IPS-NIHi11 (cell line): ENCODE results near the gene KIAA0825.

Experiments used
- DNase-seq: peaks from one replicate; pipeline ENCODE4 v3.0.0; 2012; ENCODE audit warnings: mixed read lengths, low spot score

The KIAA0825 gene

GRCh38 chr5:94309141-94309540 lies 309.3 kb downstream of the KIAA0825 start:
- DNase-seq = no peak

GRCh38 chr5:94308442-94308841 lies 310.0 kb downstream of the KIAA0825 start:
- DNase-seq = no peak

- DNase-seq = no peak
Measured at GRCh38 chr5:94304146-94304545, 314.3 kb downstream of the KIAA0825 start.

- no peak for DNase-seq
Measured at GRCh38 chr5:94288937-94289336, 329.5 kb downstream of the KIAA0825 start.

- no peak for DNase-seq
Measured at GRCh38 chr5:94285984-94286383, 332.4 kb downstream of the KIAA0825 start.

GRCh38 chr5:94283093-94283492 lies 335.3 kb downstream of the KIAA0825 start:
- no peak for DNase-seq

GRCh38 chr5:94281236-94281801 lies 337.1 kb downstream of the KIAA0825 start:
- no peak for DNase-seq

- DNase-seq = no peak
Measured at GRCh38 chr5:94276751-94277150, 341.7 kb downstream of the KIAA0825 start.

- no peak for DNase-seq
Measured at GRCh38 chr5:94276048-94276447, 342.4 kb downstream of the KIAA0825 start.

- no peak for DNase-seq
Measured at GRCh38 chr5:94274707-94275106, 343.7 kb downstream of the KIAA0825 start.

- DNase-seq = no peak
Measured at GRCh38 chr5:94268226-94268625, 350.2 kb downstream of the KIAA0825 start.

- DNase-seq = no peak
Measured at GRCh38 chr5:94267350-94267899, 351.0 kb downstream of the KIAA0825 start.

GRCh38 chr5:94266170-94266569 lies 352.2 kb downstream of the KIAA0825 start:
- no peak for DNase-seq

GRCh38 chr5:94263068-94263467 lies 355.3 kb downstream of the KIAA0825 start:
- DNase-seq = no peak

- DNase-seq = no peak
Measured at GRCh38 chr5:94260096-94260495, 358.3 kb downstream of the KIAA0825 start.

GRCh38 chr5:94254214-94254613 lies 364.2 kb downstream of the KIAA0825 start:
- DNase-seq = no peak

GRCh38 chr5:94250985-94251384 lies 367.4 kb downstream of the KIAA0825 start:
- no peak for DNase-seq

GRCh38 chr5:94249430-94249829 lies 369.0 kb downstream of the KIAA0825 start:
- no peak for DNase-seq

- DNase-seq = no peak
Measured at GRCh38 chr5:94248175-94248875, 370.1 kb downstream of the KIAA0825 start.

GRCh38 chr5:94245608-94246007 lies 372.8 kb downstream of the KIAA0825 start:
- DNase-seq = no peak

- no peak for DNase-seq
Measured at GRCh38 chr5:94244921-94245320, 373.5 kb downstream of the KIAA0825 start.

- DNase-seq = no peak
Measured at GRCh38 chr5:94243612-94244011, 374.8 kb downstream of the KIAA0825 start.

GRCh38 chr5:94240993-94241651 lies 377.3 kb downstream of the KIAA0825 start:
- no peak for DNase-seq
